ENCODE measurements around the gene SLX4IP.

GRCh38 chr20:10591946-10592521 lies 156.9 kb downstream of the SLX4IP start:
- TF ChIP-seq CTCF (IDR thresholded peaks at IDR 0.05) (no peak), POLR2AphosphoS5 (IDR thresholded peaks at IDR 0.05) (no peak)
